GM21723 (cell line): ENCODE data around the gene RCAN2.

Experiments
- ATAC-seq: cut with Tn5 transposase; IDR thresholded peaks from one replicate; pipeline ENCODE4 v1.9.1; 2021; ENCODE audit warnings: mild to moderate bottlenecking, moderate library complexity; ENCODE audit not compliant: unreplicated experiment

RCAN2 gene

GRCh38 chr6:46220352-46221221 is 270.7 kb downstream of the RCAN2 start:
- peak; percentile 73 for ATAC-seq

GRCh38 chr6:46219661-46220060 is 271.6 kb downstream of the RCAN2 start:
- ATAC-seq, result no peak

GRCh38 chr6:46218457-46218856 is 272.8 kb downstream of the RCAN2 start:
- no peak for ATAC-seq

- peak; percentile 57 for ATAC-seq
Measured at GRCh38 chr6:46217671-46218131, 273.5 kb downstream of the RCAN2 start.

- ATAC-seq, result no peak
Measured at GRCh38 chr6:46216879-46217278, 274.4 kb downstream of the RCAN2 start.

- ATAC-seq, result no peak
Measured at GRCh38 chr6:46215777-46216176, 275.5 kb downstream of the RCAN2 start.

GRCh38 chr6:46215213-46215612 is 276.0 kb downstream of the RCAN2 start:
- ATAC-seq, result no peak

- no peak for ATAC-seq
Measured at GRCh38 chr6:46211917-46212316, 279.3 kb downstream of the RCAN2 start.

- no peak for ATAC-seq
Measured at GRCh38 chr6:46210294-46210693, 281.0 kb downstream of the RCAN2 start.

GRCh38 chr6:46208303-46208702 is 282.9 kb downstream of the RCAN2 start:
- no peak for ATAC-seq

- no peak for ATAC-seq
Measured at GRCh38 chr6:46207174-46207573, 284.1 kb downstream of the RCAN2 start.

- ATAC-seq, result no peak
Measured at GRCh38 chr6:46204880-46205650, 286.2 kb downstream of the RCAN2 start.

GRCh38 chr6:46203391-46204177 is 287.7 kb downstream of the RCAN2 start:
- ATAC-seq, result no peak

- ATAC-seq, result no peak
Measured at GRCh38 chr6:46201702-46202101, 289.5 kb downstream of the RCAN2 start.

- no peak for ATAC-seq
Measured at GRCh38 chr6:46199387-46199786, 291.9 kb downstream of the RCAN2 start.

GRCh38 chr6:46191961-46192360 is 299.3 kb downstream of the RCAN2 start:
- no peak for ATAC-seq

GRCh38 chr6:46190889-46191288 is 300.4 kb downstream of the RCAN2 start:
- no peak for ATAC-seq

- ATAC-seq, result no peak
Measured at GRCh38 chr6:46189726-46190125, 301.5 kb downstream of the RCAN2 start.

- no peak for ATAC-seq
Measured at GRCh38 chr6:46186583-46186982, 304.7 kb downstream of the RCAN2 start.

- ATAC-seq, result no peak
Measured at GRCh38 chr6:46184114-46184513, 307.1 kb downstream of the RCAN2 start.

- ATAC-seq, result peak; percentile 38
Measured at GRCh38 chr6:46175976-46176375, 315.3 kb downstream of the RCAN2 start.
